ENCODE measurements around the gene STK39.
A peak's percentile ranks its signal among the peaks of the same experiment; 100 is the strongest.

STK39 gene

GRCh38 chr2:168247341-168248261 is at the start of gene STK39:
TSS of gene STK39 (minus strand) at chr2:168247595. CDS start at chr2:168247435, 160 bp downstream.
- TF ChIP-seq, protein P1, sequence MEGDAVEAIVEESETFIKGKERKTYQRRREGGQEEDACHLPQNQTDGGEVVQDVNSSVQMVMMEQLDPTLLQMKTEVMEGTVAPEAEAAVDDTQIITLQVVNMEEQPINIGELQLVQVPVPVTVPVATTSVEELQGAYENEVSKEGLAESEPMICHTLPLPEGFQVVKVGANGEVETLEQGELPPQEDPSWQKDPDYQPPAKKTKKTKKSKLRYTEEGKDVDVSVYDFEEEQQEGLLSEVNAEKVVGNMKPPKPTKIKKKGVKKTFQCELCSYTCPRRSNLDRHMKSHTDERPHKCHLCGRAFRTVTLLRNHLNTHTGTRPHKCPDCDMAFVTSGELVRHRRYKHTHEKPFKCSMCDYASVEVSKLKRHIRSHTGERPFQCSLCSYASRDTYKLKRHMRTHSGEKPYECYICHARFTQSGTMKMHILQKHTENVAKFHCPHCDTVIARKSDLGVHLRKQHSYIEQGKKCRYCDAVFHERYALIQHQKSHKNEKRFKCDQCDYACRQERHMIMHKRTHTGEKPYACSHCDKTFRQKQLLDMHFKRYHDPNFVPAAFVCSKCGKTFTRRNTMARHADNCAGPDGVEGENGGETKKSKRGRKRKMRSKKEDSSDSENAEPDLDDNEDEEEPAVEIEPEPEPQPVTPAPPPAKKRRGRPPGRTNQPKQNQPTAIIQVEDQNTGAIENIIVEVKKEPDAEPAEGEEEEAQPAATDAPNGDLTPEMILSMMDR (IDR thresholded peaks at IDR 0.05; ENCODE audit: low read depth, low read length) = no peak
- peak within 1 kb of the TSS; percentile 72 to 86 for H3K4me3 ChIP-seq (replicated peaks in 1 of 2; ENCODE audit: low read depth in 2 of 2, low read length in 2 of 2)
- DNase-seq (ENCODE audit: low read depth in 2 of 2) = peak; percentile 71 to 81

- no peak for DNase-seq (ENCODE audit: low read depth in 2 of 2)
- H3K4me3 ChIP-seq (replicated peaks in 1 of 2; ENCODE audit: low read depth in 2 of 2, low read length in 2 of 2) = no peak overlapping the region
- TF ChIP-seq, protein P1 (IDR thresholded peaks at IDR 0.05; ENCODE audit: low read depth, low read length) = no peak
These were observed 47.7 kb upstream of the STK39 start for GRCh38 chr2:168295051-168295450.

- DNase-seq (ENCODE audit: low read depth in 2 of 2) = no peak
These were observed 47.0 kb upstream of the STK39 start for GRCh38 chr2:168294409-168294808.

GRCh38 chr2:168293766-168294165 is 46.4 kb upstream of the STK39 start:
- no peak for DNase-seq (ENCODE audit: low read depth in 2 of 2)
- TF ChIP-seq, protein P1 (IDR thresholded peaks at IDR 0.05; ENCODE audit: low read depth, low read length) = no peak

More at GRCh38 chr2:168294409-168294808, 47.0 kb upstream of the STK39 start:
- TF ChIP-seq, protein P1 (IDR thresholded peaks at IDR 0.05; ENCODE audit: low read depth, low read length) = no peak
- H3K4me3 ChIP-seq (replicated peaks in 1 of 2; ENCODE audit: low read depth in 2 of 2, low read length in 2 of 2) = no peak overlapping the region

DNA sequence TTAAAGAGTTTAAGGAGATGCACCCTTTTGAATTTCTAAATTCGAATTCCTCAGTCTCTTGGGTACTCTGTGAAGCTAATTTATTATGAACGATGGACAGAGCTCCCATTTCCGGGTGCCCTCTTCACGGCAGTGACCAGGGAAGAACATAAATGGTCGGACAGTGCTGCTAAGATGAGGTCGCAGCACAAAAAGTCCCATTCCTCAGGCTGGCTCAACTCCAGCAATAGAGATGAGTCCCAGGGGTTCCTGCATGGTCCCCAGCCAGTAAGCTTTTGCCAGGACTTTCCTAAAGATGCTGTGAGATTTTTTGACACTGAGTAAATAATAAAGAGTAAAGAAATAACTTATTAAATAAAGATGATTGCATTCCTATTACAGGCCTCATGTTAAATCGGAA is 43.0 kb upstream of the STK39 start:
- TF ChIP-seq, protein P1 (IDR thresholded peaks at IDR 0.05; ENCODE audit: low read depth, low read length) = no peak
- DNase-seq (ENCODE audit: low read depth in 2 of 2) = no peak
- no peak overlapping the region for H3K4me3 ChIP-seq (replicated peaks in 1 of 2; ENCODE audit: low read depth in 2 of 2, low read length in 2 of 2)

More at GRCh38 chr2:168293766-168294165, 46.4 kb upstream of the STK39 start:
- H3K4me3 ChIP-seq (replicated peaks in 1 of 2; ENCODE audit: low read depth in 2 of 2, low read length in 2 of 2) = no peak overlapping the region

DNA sequence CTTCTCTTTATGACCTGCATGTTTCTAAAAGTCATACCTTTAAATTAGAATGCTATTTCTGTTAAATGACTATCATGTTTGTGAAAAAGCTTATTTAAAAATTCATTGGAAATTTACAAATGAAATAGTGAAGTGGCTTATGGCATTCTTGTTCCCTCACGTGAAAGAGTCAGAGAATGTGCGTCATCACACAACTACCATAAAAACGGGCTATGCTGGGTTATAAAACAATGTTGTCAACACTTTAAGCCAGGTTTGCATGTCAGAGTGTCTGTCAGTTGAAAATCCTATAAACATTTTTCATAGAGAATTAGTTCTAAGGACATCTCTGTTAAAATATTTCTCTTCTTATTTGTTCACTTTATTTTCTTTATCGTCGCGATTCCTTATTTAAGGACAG is 42.5 kb upstream of the STK39 start:
- H3K4me3 ChIP-seq (replicated peaks in 1 of 2; ENCODE audit: low read depth in 2 of 2, low read length in 2 of 2) = no peak overlapping the region
- TF ChIP-seq, protein P1 (IDR thresholded peaks at IDR 0.05; ENCODE audit: low read depth, low read length) = no peak

More for the DNA sequence above, 42.5 kb upstream of the STK39 start:
- DNase-seq (ENCODE audit: low read depth in 2 of 2) = no peak
